GM19395 (cell line): ENCODE measurements around the gene NHS.
A peak's percentile ranks its signal among the peaks of the same experiment; 100 is the strongest.

Experiments
- ATAC-seq: cut with Tn5 transposase; IDR thresholded peaks from one replicate; pipeline ENCODE4 v1.9.1; 2021; ENCODE audit warnings: mild to moderate bottlenecking, moderate library complexity; ENCODE audit not compliant: unreplicated experiment

The NHS gene

DNA sequence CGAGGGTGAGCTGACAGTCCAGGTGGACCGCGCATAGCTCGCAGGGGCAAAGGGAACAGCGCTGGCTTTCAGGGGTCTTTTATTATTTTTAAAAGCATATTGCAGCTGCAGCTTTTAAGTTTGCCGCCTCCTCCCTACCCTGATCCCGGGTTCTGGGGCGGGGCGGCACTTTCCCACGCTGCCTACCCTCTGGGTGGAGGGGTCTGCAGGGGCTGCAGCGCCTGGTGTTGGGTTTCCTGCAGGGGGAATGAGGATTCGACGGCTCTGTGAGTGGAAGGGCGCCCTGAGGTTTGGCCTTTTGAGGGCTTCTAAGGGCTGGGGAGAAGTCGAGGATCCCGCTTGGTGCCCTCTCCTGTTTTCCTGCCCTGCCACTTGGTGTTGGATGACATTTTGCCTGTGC lies 281.6 kb downstream of the NHS start:
- no peak for ATAC-seq

DNA sequence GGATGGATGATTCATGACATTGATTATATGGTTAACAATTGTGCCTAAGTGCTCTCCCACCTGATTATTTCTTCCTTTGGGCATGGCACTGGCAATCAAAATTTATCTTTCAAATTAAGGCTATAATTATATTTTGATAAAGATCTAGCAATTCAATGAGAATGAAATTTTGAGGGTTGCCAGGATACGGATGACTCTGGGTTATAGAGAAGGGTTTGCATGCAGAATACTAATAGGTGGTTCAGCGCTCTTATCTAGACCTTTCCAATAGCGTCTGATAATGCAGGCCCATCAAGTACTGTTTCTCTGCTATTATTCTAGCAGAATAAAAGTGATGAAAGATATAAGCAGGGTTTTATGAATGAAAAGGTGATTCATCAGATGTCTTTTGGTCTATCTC lies 287.4 kb downstream of the NHS start:
- no peak for ATAC-seq

DNA sequence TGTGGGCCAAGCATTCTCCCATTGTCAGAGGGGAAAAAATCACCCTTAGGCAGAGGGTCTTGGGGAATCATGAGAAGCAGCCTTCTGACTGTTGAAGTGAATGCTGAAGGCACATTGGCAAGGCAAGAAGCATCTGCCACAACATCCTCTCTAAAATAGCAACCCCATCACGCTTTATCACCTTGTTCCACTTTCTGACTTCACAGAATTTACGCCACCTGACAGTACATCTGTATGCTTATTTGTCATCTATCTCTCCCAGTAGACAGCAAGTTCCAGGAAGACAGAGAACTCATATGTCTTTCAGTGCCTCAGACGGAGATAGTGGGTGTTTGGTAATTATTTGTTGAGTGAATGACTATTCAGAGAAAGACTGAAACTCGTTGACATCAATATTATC lies 293.9 kb downstream of the NHS start:
- ATAC-seq: no peak

DNA sequence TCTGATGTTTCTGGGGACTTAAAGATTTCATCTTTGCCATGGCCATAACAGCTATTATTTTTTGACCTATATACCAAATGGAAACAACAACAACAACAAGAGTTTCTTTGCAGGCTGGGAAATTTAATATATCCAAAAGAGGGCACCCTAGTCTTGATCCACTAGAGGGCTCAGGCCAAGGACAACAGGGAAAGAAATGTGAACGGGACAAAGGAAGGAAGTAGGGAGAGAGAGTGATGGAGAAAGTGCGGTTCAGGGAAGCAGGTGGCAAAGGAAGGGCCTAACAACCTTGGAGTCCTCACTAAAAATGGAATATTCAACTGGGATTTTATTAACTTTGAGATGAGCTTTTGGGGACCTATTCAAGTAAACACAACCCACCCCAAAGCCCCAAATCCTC lies 294.5 kb downstream of the NHS start:
- ATAC-seq: no peak

DNA sequence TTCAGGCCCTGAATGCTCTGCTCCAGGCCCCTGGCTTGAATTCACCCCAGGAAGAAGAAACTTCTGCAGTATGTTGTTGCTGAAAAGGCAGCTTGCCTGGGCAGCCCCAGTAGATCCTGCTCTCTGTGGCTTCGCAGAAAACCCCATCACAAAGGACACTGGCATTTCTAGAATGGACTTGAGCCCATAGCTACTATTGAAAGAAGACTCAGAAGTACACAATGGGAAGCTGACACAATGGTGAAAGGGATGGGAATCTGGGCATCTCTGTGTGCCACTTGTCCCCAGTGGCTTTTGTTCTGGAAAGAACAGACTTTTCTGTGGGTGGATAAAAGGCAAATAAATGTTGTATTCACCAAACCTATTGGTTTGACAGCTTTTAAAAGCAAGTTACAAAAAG lies 294.9 kb downstream of the NHS start:
- ATAC-seq: no peak

DNA sequence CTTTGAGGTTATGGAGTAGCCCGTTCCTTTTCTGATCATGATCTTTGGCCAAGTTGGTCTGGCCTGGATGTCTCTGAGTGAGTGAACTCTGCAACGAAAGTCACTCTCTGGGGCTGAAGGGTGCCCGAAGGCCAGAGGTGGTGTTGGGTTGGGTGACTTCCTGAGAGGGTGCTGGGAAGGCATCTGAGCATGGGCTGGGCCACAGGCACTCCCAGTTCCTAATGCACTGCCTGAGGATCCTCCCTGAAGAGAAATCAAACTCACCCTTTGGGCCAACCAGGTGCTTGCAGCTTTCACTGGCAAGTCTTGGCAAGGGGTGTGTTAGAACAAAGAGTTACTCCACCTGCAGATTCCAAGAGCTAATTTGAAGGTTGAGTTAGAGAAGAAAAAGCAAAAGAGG lies 295.9 kb downstream of the NHS start:
- no peak for ATAC-seq

DNA sequence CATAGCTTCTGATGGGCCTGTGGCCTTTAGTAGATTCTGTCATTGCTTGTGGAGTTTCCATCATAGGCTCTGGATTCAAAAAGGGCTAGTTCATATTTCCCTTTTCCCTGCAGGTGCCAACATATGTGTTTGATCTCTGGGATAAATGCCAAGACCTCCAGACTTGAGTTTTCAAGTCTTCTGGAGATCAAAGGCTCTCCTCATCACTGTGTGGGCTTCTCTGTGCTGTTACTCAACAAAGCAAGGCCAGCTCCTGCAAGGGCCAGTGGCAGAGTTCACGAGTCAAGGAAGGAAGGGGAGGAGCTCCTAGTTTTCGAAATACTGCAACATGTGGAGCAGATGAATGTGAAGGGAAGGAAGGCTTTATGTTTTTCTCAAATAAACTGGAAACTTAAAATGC lies 299.6 kb downstream of the NHS start:
- no peak for ATAC-seq

DNA sequence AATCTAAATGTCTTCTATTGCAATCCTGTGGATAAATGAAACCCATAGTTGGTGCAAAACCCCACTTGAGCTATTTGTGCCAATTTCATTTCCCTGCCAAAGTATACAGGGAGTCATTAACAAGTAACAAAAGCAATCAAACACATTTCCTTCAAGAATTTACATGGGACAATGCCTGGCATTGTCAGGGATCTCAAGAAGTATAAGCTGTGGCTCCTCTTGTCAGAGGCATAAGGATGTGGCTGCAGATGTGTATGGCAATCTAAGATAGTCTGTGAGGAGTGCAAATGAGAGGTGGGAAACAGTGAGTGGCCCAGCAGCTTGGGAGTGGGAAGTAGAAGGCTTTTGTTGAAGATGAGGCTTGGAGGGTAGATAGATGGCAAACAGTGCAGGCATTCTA lies 304.3 kb downstream of the NHS start:
- ATAC-seq: no peak

DNA sequence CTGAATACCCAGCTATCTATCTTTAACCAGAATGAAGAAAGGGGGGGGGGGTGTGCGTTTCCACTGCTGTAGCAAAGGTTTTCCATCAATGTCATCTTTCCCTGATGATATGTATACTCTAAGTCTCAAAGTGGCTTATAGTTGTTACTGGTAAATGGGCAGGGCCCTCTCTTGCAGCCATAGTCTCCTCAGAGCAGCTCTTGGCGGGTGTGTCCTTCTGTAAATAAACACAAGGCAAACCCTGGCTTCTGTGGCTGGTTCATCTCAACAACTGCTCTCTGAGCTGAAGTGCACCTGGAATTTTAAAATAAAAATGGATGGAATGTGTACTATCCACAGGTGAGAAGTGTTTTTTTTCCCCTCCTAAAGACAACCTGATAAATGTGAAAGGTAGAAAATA lies 304.8 kb downstream of the NHS start:
- no peak for ATAC-seq

DNA sequence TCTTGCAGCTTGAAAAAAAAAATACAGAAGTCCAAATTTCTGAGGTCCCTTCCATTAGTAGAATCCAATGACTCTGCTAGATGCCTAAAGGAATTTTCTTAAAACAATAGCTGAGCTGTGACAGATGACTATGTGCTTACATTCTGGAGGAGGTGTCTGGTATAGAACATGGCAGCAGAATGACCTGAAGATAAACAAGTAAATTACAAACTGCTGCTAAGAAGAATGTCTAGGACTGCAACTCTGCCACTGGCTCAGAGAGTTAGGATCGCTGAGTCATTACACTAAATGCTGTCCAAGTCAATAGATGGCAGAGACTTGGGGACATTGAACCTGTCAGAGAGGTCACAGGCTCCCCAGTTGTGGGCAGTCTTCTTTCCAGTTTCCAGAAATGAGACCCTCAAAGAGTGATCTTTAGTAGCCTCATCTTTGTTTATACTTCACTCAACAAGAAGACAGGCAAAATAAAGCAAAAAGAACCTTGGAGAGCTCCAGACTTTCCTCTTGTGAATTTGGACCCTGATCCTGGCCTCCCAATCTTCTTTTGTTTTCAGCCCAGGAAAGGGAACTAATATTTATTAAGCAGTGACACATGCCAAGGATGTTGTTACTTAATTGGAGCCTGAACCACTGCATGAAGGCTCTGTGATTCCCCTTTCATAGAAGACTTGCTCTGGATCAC lies 305.9 kb downstream of the NHS start:
- ATAC-seq: no peak

DNA sequence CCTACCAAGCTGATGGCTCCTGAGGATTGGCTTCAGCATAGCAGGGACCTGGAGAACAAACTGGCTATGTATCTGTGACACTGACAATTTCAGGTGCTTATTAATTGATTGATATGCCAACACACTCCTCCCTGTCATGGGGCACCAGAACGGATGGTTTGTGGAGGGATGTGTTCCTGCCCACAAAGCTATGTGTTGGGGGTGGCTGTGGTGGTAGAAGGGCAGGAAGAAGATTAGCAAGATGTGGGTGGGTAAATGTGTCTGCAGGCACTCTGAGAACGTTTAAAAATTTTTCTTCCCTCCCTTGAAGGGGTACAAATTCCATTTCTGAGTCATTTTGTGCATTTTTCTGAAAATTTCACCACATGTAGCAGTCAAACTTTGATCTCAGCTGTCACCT lies 307.3 kb downstream of the NHS start:
- no peak for ATAC-seq

DNA sequence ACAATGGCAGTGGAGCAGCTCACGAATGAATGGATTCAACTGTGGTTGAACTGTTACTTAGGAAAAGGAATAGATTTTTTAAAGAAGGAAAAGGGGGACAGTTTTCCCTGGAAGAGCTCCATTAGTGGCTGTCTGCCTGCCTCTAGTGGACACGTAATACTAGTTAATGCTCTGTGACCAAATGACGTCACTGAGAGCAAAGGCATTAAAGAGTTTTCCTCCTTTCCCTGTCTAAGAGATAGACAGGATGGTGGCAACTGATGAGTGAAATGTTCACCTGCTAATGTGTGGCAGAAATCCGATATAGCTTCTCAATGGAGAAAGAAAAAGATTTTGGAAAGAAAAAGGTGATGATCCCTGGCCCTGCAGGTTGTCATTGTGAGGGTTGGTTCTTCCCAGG lies 310.0 kb downstream of the NHS start:
- no peak for ATAC-seq

DNA sequence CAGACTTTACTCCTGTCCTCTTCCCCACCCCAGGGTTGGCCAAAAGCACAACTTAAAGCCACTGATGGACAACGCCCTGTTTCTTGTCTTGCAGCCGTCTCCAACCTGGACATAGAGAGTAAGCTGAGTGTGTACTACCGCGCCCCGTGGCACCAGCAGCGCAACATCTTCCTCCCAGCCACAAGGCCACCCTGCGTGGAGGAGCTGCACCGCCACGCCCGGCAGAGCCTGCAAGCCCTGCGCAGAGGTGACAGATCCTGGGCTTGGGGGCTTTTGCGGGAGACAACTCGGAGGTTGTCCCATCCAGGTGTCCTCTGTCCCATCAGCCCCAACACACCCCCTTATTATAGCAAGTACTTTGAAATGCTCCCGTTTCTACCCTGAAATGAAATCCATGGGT lies 312.6 kb downstream of the NHS start:
- ATAC-seq: no peak

DNA sequence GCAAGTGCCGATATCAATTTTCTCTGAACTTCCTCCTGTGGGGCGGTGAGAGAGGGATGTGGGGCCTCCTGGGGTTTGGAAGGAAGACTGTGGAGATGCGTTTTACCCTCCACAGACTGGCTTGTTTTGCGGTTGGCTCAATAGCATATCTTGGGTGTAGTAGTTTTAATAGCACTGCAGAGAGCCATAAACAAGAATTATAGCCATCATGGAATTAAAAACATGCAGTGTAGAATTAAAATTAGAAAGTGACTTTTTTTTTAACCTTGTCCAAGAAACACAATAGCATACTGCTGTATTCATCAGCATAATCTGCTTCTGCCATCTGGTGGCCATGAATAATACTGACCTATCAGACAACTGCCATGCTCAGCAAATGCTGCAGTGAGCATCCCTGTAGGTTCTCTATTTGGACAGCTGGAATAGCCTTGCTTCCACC lies 315.0 kb downstream of the NHS start:
- ATAC-seq: peak; percentile 87

DNA sequence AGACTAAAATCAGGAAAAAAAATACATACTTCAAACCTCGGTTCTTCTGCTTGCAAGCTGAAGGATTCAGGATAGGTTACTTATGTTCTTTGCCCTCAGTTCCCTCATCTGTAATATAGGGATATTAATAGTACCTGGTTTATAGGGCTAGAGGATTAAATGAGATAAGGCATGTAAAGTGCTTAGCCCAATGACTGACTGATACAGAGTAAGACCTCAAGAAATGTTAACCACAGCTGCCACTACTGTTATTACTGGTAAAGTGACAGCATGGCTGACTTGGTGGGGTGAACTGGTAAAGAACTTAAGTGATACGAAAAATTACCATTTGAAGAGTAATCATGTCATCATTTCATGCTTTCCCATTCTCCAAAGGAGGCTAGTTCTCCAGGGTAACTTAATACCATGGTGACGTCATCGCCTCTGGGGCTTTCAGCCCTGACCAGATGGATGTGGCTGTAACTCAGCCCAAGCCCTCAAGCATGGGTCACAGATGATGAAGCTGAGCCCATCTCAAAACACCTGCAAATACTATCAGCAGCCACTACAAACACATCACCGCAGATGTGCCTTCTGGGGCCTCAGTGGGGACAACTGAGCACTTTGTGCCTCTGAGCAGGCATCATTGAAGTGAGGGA lies 317.8 kb downstream of the NHS start:
- no peak for ATAC-seq

DNA sequence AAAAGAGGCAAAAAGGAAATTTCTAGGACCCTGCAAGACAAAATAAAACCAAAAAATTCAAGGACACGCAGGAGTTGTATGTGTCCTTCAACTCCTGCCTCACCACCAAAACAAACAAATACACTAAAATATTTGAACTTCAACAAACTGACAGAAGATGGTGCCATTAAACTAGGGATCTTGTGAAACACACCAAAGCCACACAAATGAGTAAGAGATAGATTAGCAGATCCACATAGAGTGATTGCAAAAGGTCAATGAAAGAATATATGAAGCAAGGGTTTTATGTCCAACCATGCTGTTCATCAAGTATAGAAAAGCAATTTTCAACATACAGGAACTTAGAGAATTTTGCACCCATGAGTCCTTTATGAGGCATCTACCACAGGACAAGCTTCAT lies 322.2 kb downstream of the NHS start:
- no peak for ATAC-seq

DNA sequence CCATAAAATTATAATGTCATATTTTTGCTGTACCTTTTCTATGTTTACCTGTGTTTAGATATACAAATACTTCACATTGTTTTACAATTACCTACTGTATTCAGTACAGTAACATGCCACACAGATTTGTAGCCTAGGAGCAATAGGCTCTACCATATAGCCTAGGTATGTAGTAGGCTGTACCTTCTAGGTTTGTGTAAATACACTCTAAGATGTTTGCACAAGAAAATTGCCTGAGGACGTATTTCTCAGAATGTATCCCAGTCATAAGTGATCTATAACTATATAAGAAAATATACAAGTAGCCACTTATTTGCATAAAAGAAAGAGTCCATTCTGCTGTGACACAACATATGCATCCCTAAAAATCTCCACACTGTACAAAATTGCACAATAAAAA lies 326.0 kb downstream of the NHS start:
- ATAC-seq: no peak

DNA sequence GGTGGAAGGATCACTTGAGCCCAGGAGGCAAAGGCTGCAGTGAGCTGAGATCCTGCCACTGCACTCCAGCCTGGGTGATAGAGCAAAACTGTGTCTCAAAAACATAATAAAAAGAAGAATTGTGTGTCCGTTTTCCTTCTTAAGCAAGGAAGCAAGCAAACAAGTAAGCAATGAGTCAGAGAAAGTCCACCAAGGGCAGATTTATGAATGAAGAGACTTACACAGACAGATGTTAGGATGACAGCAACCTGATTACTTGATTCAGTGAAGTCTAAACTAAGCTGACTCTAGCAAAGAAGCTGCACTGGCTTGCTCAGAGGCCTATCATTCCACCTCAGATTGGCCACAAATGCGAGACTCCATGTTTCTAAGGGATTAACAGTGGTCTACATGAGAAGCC lies 328.2 kb downstream of the NHS start:
- ATAC-seq: no peak

DNA sequence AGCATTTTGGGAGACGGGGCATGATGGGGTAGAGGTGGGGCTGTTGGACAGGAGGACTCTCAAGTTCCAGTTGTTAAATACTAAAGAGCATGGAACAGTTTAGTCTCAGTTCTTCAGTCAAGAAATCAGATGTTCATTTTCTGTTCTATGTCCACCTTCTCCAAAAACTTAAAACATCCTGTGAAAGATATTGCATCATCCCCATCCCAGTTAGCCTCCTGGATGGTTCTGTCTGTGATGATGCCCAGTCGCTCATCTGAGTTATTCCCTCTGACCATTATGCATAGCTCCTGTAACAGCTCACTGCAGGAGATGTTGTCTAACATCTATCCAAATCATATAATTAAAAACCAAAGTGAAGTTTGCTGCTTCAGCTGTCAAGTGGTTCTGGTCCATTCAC lies 330.2 kb downstream of the NHS start:
- ATAC-seq: no peak

DNA sequence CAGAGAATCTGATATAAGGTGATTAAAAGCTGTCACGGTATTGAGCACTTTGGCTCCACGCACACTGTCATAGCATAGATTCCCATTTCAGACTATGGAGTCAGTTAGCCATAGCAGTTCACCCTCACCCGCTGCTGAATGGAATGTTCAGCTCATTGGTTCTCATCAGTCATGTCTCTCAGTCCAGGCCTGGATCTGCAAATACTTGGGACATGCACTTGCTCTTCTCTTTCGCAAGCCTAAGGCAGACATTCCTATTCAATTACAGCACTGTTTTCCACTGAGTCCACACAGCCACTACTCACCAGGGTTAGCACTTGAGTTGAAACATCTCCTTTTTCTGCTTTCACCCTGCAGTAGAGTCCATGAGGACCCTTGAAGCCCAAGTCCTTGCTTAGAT lies 331.7 kb downstream of the NHS start:
- ATAC-seq: no peak

DNA sequence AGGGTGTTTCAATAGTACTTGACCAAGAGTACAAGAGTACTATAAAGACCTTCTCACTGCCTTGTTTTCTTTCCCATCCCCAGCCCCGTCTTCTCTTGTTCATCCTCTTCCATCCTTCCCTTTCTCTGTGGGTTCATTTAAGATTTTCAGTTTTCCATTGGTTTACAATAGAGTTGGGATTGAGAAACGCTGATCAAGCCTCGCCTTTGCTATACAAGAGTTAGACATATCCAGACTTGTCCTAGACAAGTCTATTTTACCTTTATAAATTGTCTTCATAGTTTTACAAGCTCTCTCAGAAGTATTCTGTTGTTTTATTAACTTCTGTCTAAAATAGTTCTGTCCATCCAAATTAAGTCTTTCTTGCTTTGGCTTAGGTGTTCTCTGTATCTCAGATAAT lies 332.7 kb downstream of the NHS start:
- ATAC-seq: no peak

DNA sequence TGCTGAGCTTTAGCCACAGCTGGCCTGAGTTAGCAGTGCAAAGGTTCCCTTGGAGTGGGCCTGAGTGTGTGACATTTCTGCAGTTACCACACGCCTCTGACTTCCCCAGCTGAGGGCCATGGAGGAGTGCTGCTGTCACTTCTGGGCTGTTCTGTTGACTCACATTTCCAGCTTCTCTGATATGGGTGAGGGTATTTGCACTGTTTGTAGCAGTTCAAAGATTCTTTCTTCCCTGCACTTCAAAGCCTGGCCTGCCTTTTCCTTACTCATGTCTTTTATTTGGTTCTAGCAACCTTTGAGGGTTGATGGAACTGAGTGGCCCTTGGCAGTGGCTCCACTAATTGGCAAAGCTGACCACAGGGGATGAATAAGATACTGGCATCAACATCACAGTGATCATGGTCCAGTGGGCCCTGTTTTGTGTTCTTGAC lies 335.9 kb downstream of the NHS start:
- no peak for ATAC-seq

DNA sequence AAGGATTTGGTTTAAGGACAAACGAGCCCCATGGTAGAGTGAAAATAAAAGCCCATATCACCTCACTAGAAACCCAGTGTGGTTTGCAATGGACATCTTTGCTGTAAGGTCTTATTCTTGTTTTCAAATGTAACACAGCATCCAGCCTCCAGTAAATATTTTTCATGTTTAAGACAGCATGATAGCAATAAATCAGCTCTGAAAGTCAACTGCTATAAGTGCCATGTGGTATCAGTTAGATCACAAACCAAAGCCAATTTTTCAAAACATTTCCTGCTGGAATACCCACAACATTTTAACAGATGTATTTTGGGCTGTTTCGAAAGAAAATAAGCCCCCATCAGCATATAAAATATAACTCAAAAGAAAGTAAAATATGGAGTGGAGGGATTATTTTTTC lies 338.3 kb downstream of the NHS start:
- ATAC-seq: no peak
